ENCODE measurements around the gene USP36.
A peak's percentile ranks its signal among the peaks of the same experiment; 100 is the strongest.
"Not testable (repeated sequence)": the region's sequence is repeated elsewhere in the genome, so short reads cannot be mapped to it uniquely, and the experiment has no call there.

USP36 gene

GRCh38 chr17:78840780-78841611, at the start of gene USP36:
Gene USP36 (minus strand): TSS chr17:78840814. CDS start chr17:78836363, 4,451 bp downstream.
- peak; percentile 100 for DNase-seq

- DNase-seq, result not testable (repeated sequence)
Observed at GRCh38 chr17:78890096-78890495, 49.5 kb upstream of the USP36 start.

GRCh38 chr17:78889531-78889930, 48.9 kb upstream of the USP36 start:
- DNase-seq, result no peak

- DNase-seq, result no peak
Observed at GRCh38 chr17:78888941-78889518, 48.4 kb upstream of the USP36 start.

GRCh38 chr17:78886954-78887353, 46.3 kb upstream of the USP36 start:
- no peak for DNase-seq

GRCh38 chr17:78885956-78886355, 45.3 kb upstream of the USP36 start:
- no peak for DNase-seq

- DNase-seq, result no peak
Observed at GRCh38 chr17:78884876-78885667, 44.5 kb upstream of the USP36 start.

GRCh38 chr17:78884148-78884825, 43.7 kb upstream of the USP36 start:
- no peak for DNase-seq

GRCh38 chr17:78883533-78884131, 43.0 kb upstream of the USP36 start:
- no peak for DNase-seq

- DNase-seq, result no peak
Observed at GRCh38 chr17:78883089-78883532, 42.5 kb upstream of the USP36 start.

GRCh38 chr17:78882540-78883088, 42.0 kb upstream of the USP36 start:
- no peak for DNase-seq

- peak; percentile 30 for DNase-seq
Observed at GRCh38 chr17:78879635-78880186, 39.1 kb upstream of the USP36 start.

- DNase-seq, result no peak
Observed at GRCh38 chr17:78878871-78879527, 38.4 kb upstream of the USP36 start.

GRCh38 chr17:78878261-78878660, 37.6 kb upstream of the USP36 start:
- no peak for DNase-seq

GRCh38 chr17:78876954-78877517, 36.4 kb upstream of the USP36 start:
- DNase-seq, result not testable (repeated sequence)

- no peak for DNase-seq
Observed at GRCh38 chr17:78876094-78876597, 35.5 kb upstream of the USP36 start.

GRCh38 chr17:78875363-78876093, 34.9 kb upstream of the USP36 start:
- DNase-seq, result no peak

- DNase-seq, result no peak
Observed at GRCh38 chr17:78873519-78874340, 33.1 kb upstream of the USP36 start.

GRCh38 chr17:78872486-78872885, 31.9 kb upstream of the USP36 start:
- DNase-seq, result no peak
